HepG2 (cell line): ENCODE data around the gene GRHPR. TPM values are rescaled to one million over a fixed set of nuclear protein-coding genes. Genes with fewer than 3 reads are reported as not detected.
A peak's percentile ranks its signal among the peaks of the same experiment; 100 is the strongest.

Source experiments
- AGO1 ChIP-seq: fragments of 200-400 bp; formaldehyde crosslinking; IDR thresholded peaks from 2 replicates; pipeline ENCODE4 v1.6.1; 2017; ENCODE audit warnings: mild to moderate bottlenecking, low read depth, low read length, moderate library complexity; ENCODE audit not compliant: poor library complexity, severe bottlenecking
- ARNT2 ChIP-seq: sonication (generic); formaldehyde crosslinking; IDR thresholded peaks from 2 replicates; pipeline ENCODE4 v1.8.0; 2022; ENCODE audit warnings: mild to moderate bottlenecking, low read depth, missing genetic modification reagents, moderate library complexity
- BRD4 ChIP-seq: sonication (generic); formaldehyde crosslinking; IDR thresholded peaks from 2 replicates; pipeline ENCODE4 v1.4.0; 2020; ENCODE audit warnings: missing genetic modification reagents
- ELF4 ChIP-seq: sonication (generic); formaldehyde crosslinking; IDR thresholded peaks from 2 replicates; pipeline ENCODE4 v1.5.0; 2020; ENCODE audit warnings: missing genetic modification reagents, mild to moderate bottlenecking, moderate library complexity, borderline replicate concordance
- NFE2L2 ChIP-seq: fragments of 150-350 bp; IDR thresholded peaks from 2 replicates; pipeline ENCODE4 v1.6.1; 2014; ENCODE audit warnings: low read length
- NFRKB ChIP-seq: fragments of 450-650 bp; IDR thresholded peaks from 2 replicates; pipeline ENCODE4 v1.6.1; 2017
- POLR2G ChIP-seq: fragments of 200-400 bp; formaldehyde crosslinking; IDR thresholded peaks from 2 replicates; pipeline ENCODE4 v1.6.1; 2018; ENCODE audit warnings: mild to moderate bottlenecking, low read depth, low read length, moderate library complexity
- U2AF2 ChIP-seq: fragments of 200-400 bp; formaldehyde crosslinking; IDR thresholded peaks from 2 replicates; pipeline ENCODE4 v1.6.1; 2017; ENCODE audit warnings: low read depth, mild to moderate bottlenecking, low read length
- ZNF230 ChIP-seq: sonication (generic); formaldehyde crosslinking; IDR thresholded peaks from 2 replicates; pipeline ENCODE4 v1.4.0; 2020; ENCODE audit warnings: mild to moderate bottlenecking, missing genetic modification reagents
- ZNF33A ChIP-seq: sonication (generic); formaldehyde crosslinking; IDR thresholded peaks from 2 replicates; pipeline ENCODE4 v1.5.1; 2020; ENCODE audit warnings: missing genetic modification reagents, mild to moderate bottlenecking, moderate library complexity, borderline replicate concordance
- polyA plus RNA-seq, 8 experiments: library from polyadenylated mRNA; depleted of rRNA in 3 of 8; stranded (reverse) in 7 of 8; unstranded in 1 of 8; fragments of >200 nt; fragmentation: Illumina TruSeq in 4 of 8; extraction: Trizol in 4 of 8; gene quantifications; 2 replicates each; pipeline versions ENCODE4 v1.2.1 to v1.2.3, GENCODE V29; 2011 to 2016; ENCODE audit warnings: low read depth in 4 of 8, missing spikeins in 1 of 8, mixed read lengths in 1 of 8; ENCODE audit not compliant: insufficient read depth in 1 of 8
- total RNA-seq, 5 experiments: library from RNA; depleted of rRNA; stranded (reverse); fragments of >200 nt; fragmentation: Illumina TruSeq; extraction: Trizol; gene quantifications; 2 replicates each; pipeline ENCODE4 v1.2.3, GENCODE V29; 2016; ENCODE audit warnings: low read depth in 1 of 5
- TF ChIP-seq, protein P1 (sequence below): sonication (generic); formaldehyde crosslinking; IDR thresholded peaks from 2 replicates; pipeline ENCODE4 v1.4.0; 2020; ENCODE audit warnings: missing genetic modification reagents, low read depth, mild to moderate bottlenecking, borderline replicate concordance
- TF ChIP-seq, protein P2 (sequence below): sonication (generic); formaldehyde crosslinking; IDR thresholded peaks from 2 replicates; pipeline ENCODE4 v1.9.0; 2021; ENCODE audit warnings: missing genetic modification reagents, borderline replicate concordance
- TF ChIP-seq, protein P3 (sequence below): sonication (generic); formaldehyde crosslinking; IDR thresholded peaks from 2 replicates; pipeline ENCODE4 v1.8.0; 2022; ENCODE audit warnings: mild to moderate bottlenecking, missing genetic modification reagents
- TF ChIP-seq, protein P4 (sequence below): sonication (generic); formaldehyde crosslinking; IDR thresholded peaks from 2 replicates; pipeline ENCODE4 v1.4.0; 2020; ENCODE audit warnings: missing genetic modification reagents

The GRHPR gene
- total and polyA plus RNA-seq, 2 of the 13 experiments (the other 11 are each of a cell fraction or from before 2014, with no cell fraction given): 113 to 115 TPM

DNA sequence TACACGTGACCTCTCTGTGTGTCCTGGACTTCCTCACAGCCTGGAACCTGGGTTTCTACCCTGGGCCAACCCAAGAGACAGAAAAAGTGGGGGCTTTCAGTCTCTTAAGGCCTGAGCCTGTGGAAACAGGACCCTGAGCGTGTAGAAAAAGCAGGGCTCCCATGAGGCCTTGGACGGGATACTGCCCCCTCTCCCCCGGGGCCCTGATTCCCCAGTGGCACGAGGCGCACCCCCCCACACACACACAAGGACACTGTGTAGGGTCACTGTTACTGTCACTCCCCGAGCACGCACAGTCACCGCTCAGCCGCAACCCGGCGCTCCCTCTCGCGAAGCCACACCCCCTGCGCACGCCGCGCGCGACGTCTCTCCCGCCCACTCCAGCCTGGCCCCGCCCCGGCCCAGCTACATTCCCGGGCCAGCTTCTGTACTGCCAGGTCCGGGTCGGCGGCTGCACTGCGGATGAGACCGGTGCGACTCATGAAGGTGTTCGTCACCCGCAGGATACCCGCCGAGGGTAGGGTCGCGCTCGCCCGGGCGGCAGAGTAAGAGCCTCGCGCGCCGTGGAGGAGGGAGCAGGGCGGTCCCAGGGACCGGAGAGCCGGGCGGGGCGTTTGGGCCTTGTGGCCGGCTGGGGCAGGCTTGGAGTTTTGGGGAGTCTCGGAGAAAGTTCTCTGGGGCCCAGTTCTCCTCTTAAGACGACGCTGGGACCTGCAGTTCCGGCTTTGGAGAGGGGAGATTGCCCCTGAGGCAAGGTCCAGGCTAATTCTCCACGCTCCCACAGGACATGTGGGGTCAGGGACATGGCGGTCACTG lies at the start of gene GRHPR (continued):
- TF ChIP-seq, protein P1, sequence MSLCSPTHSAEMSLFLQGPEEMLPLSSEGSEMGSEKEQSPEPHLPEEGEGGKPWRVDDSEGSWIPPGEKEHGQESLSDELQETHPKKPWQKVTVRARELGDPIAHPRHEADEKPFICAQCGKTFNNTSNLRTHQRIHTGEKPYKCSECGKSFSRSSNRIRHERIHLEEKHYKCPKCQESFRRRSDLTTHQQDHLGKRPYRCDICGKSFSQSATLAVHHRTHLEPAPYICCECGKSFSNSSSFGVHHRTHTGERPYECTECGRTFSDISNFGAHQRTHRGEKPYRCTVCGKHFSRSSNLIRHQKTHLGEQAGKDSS (CRISPR knock-in tag): peak; percentile 85; the same call in 1 of the 2 replicates
- TF ChIP-seq, protein P2, sequence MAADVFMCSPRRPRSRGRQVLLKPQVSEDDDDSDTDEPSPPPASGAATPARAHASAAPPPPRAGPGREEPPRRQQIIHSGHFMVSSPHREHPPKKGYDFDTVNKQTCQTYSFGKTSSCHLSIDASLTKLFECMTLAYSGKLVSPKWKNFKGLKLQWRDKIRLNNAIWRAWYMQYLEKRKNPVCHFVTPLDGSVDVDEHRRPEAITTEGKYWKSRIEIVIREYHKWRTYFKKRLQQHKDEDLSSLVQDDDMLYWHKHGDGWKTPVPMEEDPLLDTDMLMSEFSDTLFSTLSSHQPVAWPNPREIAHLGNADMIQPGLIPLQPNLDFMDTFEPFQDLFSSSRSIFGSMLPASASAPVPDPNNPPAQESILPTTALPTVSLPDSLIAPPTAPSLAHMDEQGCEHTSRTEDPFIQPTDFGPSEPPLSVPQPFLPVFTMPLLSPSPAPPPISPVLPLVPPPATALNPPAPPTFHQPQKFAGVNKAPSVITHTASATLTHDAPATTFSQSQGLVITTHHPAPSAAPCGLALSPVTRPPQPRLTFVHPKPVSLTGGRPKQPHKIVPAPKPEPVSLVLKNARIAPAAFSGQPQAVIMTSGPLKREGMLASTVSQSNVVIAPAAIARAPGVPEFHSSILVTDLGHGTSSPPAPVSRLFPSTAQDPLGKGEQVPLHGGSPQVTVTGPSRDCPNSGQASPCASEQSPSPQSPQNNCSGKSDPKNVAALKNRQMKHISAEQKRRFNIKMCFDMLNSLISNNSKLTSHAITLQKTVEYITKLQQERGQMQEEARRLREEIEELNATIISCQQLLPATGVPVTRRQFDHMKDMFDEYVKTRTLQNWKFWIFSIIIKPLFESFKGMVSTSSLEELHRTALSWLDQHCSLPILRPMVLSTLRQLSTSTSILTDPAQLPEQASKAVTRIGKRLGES: peak; percentile 25; the same call in 1 of the 2 replicates
- TF ChIP-seq ARNT2 (CRISPR knock-in tag) (peak; percentile 29; the same call in 1 of the 2 replicates), NFRKB (no peak), U2AF2 (no peak), POLR2G (peak; percentile 87), ZNF230 (peak; percentile 93), NFE2L2 (no peak), AGO1 (peak; percentile 29), ELF4 (CRISPR knock-in tag) (no peak), ZNF33A (CRISPR knock-in tag) (no peak), BRD4 (0 out of 2 replicates have a peak, but pooled peaks have one; percentile 47)
- TF ChIP-seq, protein P3, sequence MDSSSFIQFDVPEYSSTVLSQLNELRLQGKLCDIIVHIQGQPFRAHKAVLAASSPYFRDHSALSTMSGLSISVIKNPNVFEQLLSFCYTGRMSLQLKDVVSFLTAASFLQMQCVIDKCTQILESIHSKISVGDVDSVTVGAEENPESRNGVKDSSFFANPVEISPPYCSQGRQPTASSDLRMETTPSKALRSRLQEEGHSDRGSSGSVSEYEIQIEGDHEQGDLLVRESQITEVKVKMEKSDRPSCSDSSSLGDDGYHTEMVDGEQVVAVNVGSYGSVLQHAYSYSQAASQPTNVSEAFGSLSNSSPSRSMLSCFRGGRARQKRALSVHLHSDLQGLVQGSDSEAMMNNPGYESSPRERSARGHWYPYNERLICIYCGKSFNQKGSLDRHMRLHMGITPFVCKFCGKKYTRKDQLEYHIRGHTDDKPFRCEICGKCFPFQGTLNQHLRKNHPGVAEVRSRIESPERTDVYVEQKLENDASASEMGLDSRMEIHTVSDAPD (CRISPR knock-in tag): no peak
- TF ChIP-seq, protein P4, sequence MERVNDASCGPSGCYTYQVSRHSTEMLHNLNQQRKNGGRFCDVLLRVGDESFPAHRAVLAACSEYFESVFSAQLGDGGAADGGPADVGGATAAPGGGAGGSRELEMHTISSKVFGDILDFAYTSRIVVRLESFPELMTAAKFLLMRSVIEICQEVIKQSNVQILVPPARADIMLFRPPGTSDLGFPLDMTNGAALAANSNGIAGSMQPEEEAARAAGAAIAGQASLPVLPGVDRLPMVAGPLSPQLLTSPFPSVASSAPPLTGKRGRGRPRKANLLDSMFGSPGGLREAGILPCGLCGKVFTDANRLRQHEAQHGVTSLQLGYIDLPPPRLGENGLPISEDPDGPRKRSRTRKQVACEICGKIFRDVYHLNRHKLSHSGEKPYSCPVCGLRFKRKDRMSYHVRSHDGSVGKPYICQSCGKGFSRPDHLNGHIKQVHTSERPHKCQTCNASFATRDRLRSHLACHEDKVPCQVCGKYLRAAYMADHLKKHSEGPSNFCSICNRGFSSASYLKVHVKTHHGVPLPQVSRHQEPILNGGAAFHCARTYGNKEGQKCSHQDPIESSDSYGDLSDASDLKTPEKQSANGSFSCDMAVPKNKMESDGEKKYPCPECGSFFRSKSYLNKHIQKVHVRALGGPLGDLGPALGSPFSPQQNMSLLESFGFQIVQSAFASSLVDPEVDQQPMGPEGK (CRISPR knock-in tag): peak; percentile 79
